ENCODE data around the gene HOXB7.
A peak's percentile ranks its signal among the peaks of the same experiment; 100 is the strongest.

Gene HOXB7

GRCh38 chr17:48610282-48611211, at the start of gene HOXB7:
TSS of gene HOXB7 (minus strand) at chr17:48611017. CDS start at chr17:48610918, 99 bp downstream.
- DNase-seq (ENCODE audit: low spot score), result peak; percentile 87

DNA sequence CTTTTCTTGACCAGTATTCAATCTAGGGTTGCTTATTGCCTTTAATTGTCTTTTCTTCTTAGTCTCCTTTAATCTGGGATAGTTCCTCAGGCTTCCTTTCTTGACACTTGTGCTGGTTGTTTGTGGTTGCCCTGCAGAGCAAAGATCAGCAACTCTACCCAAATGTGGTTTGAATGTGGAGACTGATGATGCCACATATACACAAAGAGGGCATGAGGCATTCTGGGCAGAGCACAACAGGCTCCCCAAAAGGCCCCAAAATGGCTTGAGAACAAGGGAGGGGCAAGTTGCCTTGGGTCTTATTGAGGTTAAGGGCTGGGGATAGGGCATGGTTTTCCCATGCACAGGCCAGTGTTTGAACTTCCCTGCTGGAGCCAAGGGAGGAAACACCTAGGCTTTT, 45.1 kb upstream of the HOXB7 start:
- no peak for DNase-seq (ENCODE audit: low spot score)

DNA sequence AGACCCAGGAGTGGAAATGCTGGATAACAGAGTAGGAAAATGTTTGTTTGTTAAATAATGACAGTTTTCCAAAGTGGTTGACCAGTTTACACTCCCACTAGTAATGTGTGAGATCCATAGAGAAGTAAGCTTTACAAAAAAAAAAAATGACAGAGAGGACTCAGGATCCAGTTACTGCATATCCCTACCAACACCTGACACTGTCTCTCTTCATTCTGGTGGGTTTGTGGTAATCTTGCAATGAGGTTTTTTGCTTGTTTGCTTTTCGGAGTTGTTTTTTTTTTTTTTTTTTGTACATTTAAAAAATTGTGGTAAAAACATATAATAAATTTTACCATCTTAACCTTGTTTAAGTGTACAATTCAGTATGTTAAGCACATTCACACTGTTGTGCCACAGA, 38.9 kb upstream of the HOXB7 start:
- no peak for DNase-seq (ENCODE audit: low spot score)

DNA sequence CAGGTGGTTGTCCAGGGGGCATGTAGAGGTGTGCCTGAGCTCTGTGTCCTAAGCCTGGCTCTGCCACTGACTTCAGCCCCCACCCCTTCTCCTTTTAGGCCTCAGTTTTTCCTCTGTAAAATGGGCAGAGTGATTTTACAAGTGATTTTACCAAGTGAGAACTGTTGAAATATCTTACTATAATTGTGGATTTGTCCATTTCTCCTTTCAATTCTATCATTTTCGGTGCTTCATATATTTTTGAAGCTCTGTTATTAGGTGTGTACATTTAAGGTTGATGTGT, 37.1 kb upstream of the HOXB7 start:
- DNase-seq (ENCODE audit: low spot score), result no peak

DNA sequence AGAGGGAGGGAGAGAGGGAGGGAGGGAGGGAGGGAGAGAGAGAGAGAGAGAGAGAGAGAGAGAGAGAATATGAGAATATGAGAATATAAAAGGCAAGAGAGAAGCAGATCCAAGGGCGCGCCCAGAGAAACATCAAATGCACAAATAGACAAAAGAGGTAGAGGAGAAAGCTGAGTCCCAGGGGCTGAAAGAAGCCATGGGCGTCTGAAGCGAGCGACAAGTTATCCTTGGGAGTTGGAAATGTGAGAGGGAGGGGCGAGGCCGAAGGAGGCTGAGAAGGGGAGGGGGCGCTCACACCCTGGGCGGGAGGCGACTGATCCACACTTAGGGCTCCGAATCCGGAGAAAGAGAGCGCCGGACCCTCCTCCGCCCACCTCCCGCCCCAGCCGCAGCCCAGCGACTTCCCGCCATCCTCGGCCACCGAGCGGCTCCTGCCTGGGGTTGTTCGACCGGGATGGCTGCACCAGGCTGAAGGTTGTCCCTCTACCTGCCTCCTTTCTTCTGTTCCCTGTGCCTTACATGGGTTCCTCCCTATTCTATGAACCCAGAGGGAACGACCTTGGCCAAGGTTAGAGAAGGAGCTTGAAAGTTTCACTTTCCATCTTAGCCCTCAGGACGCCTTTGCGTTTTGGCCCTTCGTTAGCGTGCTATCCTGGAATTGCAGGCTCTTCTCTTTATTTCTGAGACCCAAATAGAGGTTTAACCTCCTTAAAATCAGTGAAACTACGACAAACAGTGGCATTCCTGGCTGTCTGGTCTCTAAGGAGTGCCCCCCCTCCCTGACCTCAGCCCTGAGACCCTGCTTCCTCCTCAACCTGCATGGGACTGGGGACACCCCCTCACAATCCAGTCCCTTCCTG, 36.5 kb upstream of the HOXB7 start:
- DNase-seq (ENCODE audit: low spot score), result peak; percentile 37

GRCh38 chr17:48646183-48647102, 35.6 kb upstream of the HOXB7 start:
- no peak for DNase-seq (ENCODE audit: low spot score)

GRCh38 chr17:48645639-48646182, 34.9 kb upstream of the HOXB7 start:
- no peak for DNase-seq (ENCODE audit: low spot score)

- DNase-seq (ENCODE audit: low spot score), result no peak
These were observed 34.2 kb upstream of the HOXB7 start for GRCh38 chr17:48644910-48645557.

GRCh38 chr17:48644159-48644558, 33.3 kb upstream of the HOXB7 start:
- DNase-seq (ENCODE audit: low spot score), result no peak

- no peak for DNase-seq (ENCODE audit: low spot score)
These were observed 32.8 kb upstream of the HOXB7 start for GRCh38 chr17:48643697-48644012.

- no peak for DNase-seq (ENCODE audit: low spot score)
These were observed 32.3 kb upstream of the HOXB7 start for GRCh38 chr17:48642843-48643696.

- DNase-seq (ENCODE audit: low spot score), result no peak
These were observed 31.4 kb upstream of the HOXB7 start for GRCh38 chr17:48642059-48642842.

DNA sequence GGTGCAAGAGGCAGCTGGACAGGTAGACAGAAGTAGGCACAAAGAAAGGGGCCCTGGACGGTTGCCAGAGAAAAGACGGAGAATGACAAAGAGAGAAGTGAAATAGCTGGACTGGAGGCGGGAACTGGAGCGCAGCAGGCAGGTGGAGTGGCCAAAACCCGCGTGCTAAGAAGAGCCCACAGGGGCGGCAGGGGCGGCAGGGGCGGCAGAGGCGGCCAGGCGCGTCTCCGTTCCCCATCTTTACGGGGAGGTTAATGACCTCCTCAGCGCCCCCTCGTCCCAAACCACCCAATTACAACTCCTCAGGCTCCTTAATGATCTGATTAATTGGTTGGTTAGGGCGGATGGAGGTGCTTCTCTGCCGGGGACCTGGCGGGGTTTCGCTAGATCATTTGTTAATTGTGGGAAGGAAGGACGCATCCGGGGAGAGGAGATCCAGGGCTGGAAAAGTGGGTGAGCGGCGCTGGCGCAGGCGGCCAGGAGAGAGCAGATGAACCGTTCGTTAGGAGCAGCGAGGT, 30.8 kb upstream of the HOXB7 start:
- no peak for DNase-seq (ENCODE audit: low spot score)

DNA sequence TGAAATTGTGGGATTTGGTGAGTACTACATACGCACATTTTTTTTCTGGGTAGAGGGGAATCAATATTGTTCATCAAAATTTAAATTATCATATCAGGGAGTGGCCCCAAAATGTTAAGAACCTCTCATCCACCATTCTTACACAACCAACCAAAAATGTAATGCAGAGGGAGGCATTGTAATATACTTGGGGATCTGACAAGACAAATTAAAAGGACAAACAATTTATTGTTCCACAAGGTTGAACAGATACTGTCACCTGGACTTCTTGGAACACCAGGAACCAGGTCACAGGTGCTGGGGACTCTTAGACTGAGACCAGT, 30.0 kb upstream of the HOXB7 start:
- DNase-seq (ENCODE audit: low spot score), result no peak

GRCh38 chr17:48639982-48640857, 29.4 kb upstream of the HOXB7 start:
- DNase-seq (ENCODE audit: low spot score), result no peak

GRCh38 chr17:48639136-48639535, 28.3 kb upstream of the HOXB7 start:
- DNase-seq (ENCODE audit: low spot score), result no peak

DNA sequence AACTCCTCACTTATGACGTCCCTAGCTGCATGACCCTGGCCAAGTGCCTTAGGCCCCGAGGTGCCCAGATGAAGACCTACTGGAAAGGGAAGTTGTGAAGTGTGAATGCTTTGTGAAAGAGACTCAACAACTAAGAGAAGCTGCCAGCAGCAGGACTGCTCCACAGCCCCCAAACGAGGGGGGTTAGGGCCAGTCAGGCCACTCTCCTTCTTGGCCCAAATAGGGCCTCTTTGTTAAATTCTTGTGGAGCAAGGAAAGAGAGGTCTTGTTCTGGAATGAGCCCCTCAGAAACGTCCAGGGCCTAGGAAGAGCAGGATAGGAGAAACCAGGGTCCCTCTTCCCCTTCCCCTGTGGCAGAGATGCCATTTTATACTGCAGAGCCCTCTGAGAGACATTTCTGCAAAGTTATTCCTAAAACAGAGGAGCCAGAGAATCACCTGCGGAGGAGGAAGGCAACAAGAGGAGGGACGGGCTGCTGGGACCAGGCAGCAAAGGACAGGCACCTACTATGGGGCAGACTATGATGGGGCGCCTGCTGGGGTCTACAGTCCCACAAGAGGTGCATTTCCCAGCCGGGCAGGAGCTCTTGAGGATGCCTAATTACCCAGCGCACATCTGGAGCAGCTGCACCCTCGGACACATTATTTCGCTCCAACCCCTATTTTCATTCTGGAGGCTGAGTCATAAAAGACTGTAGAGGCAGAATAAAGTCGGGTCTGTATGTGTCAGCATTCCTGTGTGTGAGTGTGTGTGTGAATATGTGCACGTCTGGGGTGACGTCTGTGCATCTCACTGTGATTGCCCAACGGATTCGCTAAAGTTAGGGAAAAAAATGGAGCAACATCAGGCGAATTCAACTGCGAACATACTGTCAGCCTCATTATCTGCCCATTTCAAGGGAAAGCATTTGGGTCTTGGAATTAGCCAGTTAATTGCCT, 26.8 kb upstream of the HOXB7 start:
- peak; percentile 90 for DNase-seq (ENCODE audit: low spot score)

All from AG20443 (cell line).